ENCODE data around the gene MED17. TPM values are rescaled to one million over a fixed set of nuclear protein-coding genes. Genes with fewer than 3 reads are reported as not detected.

The MED17 gene
- polyA plus RNA-seq, 1 of the 3 experiments (the other 2 are of a cell fraction): 19.3 TPM

DNA sequence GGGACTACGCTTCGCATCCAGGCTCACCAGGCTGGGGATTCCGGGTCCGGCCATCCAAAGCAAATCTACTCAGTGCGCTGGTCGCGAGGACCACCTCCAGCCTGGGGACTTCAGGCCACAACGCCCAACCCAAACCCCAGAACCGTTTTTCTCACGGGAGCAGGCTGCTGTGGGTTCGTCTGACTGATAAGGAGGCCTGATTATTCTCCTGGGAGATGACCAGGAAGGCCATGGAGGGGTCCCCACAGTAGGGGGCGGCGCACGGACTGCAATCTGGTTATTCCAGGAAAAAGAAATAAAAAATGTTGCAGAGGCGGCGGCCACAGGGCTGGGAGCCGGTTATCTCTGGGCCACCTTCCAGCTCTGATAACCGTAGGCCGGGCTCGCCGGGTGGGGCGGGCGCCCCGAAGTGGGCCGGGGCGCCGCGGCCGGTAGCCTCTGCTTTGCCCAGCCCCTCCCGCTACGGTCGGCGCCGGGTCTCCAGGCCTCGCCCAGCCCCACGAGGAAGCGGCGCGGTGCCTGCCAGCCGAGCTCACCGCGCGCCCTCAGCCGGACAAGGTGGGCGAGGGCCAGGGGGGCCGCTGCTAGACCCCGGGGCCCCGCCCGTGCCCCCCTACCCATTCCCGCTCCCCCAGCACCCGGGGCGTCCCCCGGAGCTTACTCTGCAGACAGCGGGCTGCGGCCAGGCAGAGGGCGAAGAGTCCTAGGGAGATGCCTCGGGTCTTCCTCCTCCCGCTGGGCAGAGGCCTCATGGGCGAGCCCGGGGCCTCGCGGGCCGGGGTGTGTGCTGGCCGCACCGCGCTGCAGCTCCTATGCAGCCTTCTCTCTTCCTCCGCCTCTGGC, 65.9 kb downstream of the MED17 start:
- H3F3A ChIP-seq (replicated peaks; ENCODE audit: insufficient read depth): no peaks in the 10 kb centered on the region
- no peak for TF ChIP-seq TEAD4 (IDR thresholded peaks at IDR 0.05; ENCODE audit: borderline replicate concordance, insufficient read depth)
- TF ChIP-seq RAD21 (IDR thresholded peaks at IDR 0.05; ENCODE audit: low read length): peak; percentile 11; the same call in 1 of the 2 replicates
- peak; percentile 43 for TF ChIP-seq GATA2 (CRISPR knock-in tag; IDR thresholded peaks at IDR 0.05)
- H3K9me2 ChIP-seq: no peaks in the 10 kb centered on the region
- peak overlapping the region in 1 of 2 experiments; percentile 42 for H3K4me3 ChIP-seq (ENCODE audit: low read depth in 2 of 2, low read length in 1 of 2)
- no peaks in the 10 kb centered on the region for H3K9me3 ChIP-seq
- H3K79me2 ChIP-seq (ENCODE audit: insufficient read depth): no peaks in the 10 kb centered on the region
- H3K4me1 ChIP-seq (ENCODE audit: control insufficient read depth in 1 of 2, insufficient read depth in 2 of 2, low read depth in 1 of 2, low read length in 1 of 2): peaks cover 8 to 9% of the 10 kb centered on the region in 2 experiments; a peak in 2 of 4 replicates
- no peaks in the 10 kb centered on the region for H3K27me3 ChIP-seq (ENCODE audit: insufficient read depth)
- peak overlapping the region; percentile 71; the same call in 1 of the 2 replicates for H3K4me2 ChIP-seq
- peak; percentile 83 for DNase-seq
- peak overlapping the region in 1 of 2 experiments; percentile 5; a peak in 1 of 4 replicates for H3K27ac ChIP-seq (ENCODE audit: low read depth in 2 of 2, low read length in 1 of 2)
- no peaks in the 10 kb centered on the region for H3K36me3 ChIP-seq (replicated peaks in 1 of 2; ENCODE audit: control insufficient read depth in 1 of 2, insufficient read depth in 2 of 2, low read length in 1 of 2)
- ChIA-PET CTCF (interaction anchor here (0.6 to 1.2 kb wide), 4 partner anchors 8 to 58 kb away, joined by 3 read pairs; no protein-coding TSS in a partner anchor), POLR2A (interaction anchor here (0.6 to 1.2 kb wide), 4 partner anchors 66 to 327 kb away, joined by 3 to 4 read pairs (median 3); partner anchors contain the start of genes C11orf54, MED17, PANX1 and TAF1D)
- no peaks in the 10 kb centered on the region for H4K20me1 ChIP-seq (ENCODE audit: insufficient read depth)
- H2AFZ ChIP-seq (ENCODE audit: low read depth): peak overlapping the region; percentile 78; the same call in 1 of the 2 replicates
- peak overlapping the region; percentile 21; the same call in 1 of the 2 replicates for H3K9ac ChIP-seq
- WGBS (ENCODE audit: low lambda C conversion rate): 35% methylated on average over 27 of the region's 67 CpGs

DNA sequence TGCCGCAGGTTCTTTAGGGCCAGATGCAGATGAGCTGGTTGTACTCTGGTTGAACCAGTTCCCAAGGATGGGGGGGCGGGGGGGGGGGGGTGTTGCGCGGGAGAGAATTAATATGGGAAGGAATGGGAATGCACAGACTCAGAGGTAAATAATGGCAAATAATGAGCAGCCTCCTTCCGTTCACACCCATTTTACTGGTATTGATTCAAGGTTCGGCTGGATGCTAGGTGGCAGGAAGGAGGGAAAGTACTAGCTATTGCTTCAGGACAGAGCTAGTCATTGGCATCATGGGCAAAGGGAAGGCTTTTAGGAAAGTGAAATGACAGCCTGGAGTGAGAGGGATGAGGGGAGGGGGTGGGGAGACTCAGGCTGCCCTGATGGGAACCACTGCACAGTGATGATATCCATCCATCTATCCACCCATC, 66.5 kb downstream of the MED17 start, which contains the start of gene VSTM5:
Gene VSTM5 (minus strand): TSS at position 25 of the 425 bp plus-strand sequence. CDS start 116 bp downstream, outside the sequence.
- no peaks in the 10 kb centered on the region for H3K79me2 ChIP-seq (ENCODE audit: insufficient read depth)
- H3K4me3 ChIP-seq (ENCODE audit: low read depth in 2 of 2, low read length in 1 of 2): peak within 1 kb of the TSS in 1 of 2 experiments; percentile 42
- DNase-seq: no peak
- H3K9me2 ChIP-seq: no peaks in the 10 kb centered on the region
- H2AFZ ChIP-seq (ENCODE audit: low read depth): peak within 1 kb of the TSS; percentile 78; the same call in 1 of the 2 replicates
- peak within 1 kb of the TSS; percentile 21; the same call in 1 of the 2 replicates for H3K9ac ChIP-seq
- ChIA-PET CTCF (interaction anchor here (0.7 to 1.2 kb wide), 3 partner anchors 9 to 59 kb away, joined by 3 read pairs; no protein-coding TSS in a partner anchor), POLR2A (interaction anchor here (1.2 kb wide), 3 partner anchors 66 to 278 kb away, joined by 3 to 4 read pairs (median 3); partner anchors contain the start of genes C11orf54, MED17, PANX1 and TAF1D)
- H3K4me1 ChIP-seq (ENCODE audit: control insufficient read depth in 1 of 2, insufficient read depth in 2 of 2, low read depth in 1 of 2, low read length in 1 of 2): peaks cover 5 to 8% of the 10 kb centered on the region in 2 experiments; a peak in 2 of 4 replicates
- H4K20me1 ChIP-seq (ENCODE audit: insufficient read depth): no peaks in the 10 kb centered on the region
- H3K4me2 ChIP-seq: peak within 1 kb of the TSS; percentile 71; the same call in 1 of the 2 replicates
- TF ChIP-seq ELF1 (IDR thresholded peaks at IDR 0.05) (no peak), FOXM1 (IDR thresholded peaks at IDR 0.05; ENCODE audit: low read depth) (no peak)
- no peaks in the 10 kb centered on the region for H3K9me3 ChIP-seq
- no peaks in the 10 kb centered on the region for H3F3A ChIP-seq (replicated peaks; ENCODE audit: insufficient read depth)
- no peaks in the 10 kb centered on the region for H3K27me3 ChIP-seq (ENCODE audit: insufficient read depth)
- 34% methylated on average over 6 of the region's 6 CpGs for WGBS (ENCODE audit: low lambda C conversion rate)
- H3K36me3 ChIP-seq (replicated peaks in 1 of 2; ENCODE audit: control insufficient read depth in 1 of 2, insufficient read depth in 2 of 2, low read length in 1 of 2): no peaks in the 10 kb centered on the region
- H3K27ac ChIP-seq (ENCODE audit: low read depth in 2 of 2, low read length in 1 of 2): peak within 1 kb of the TSS in 1 of 2 experiments; percentile 5; a peak in 1 of 4 replicates

- Histone ChIP-seq H3K4me3 (ENCODE audit: low read depth in 2 of 2, low read length in 1 of 2) (no peak overlapping the region), H2AFZ (ENCODE audit: low read depth) (no peak overlapping the region), H3K4me1 (ENCODE audit: control insufficient read depth in 1 of 2, insufficient read depth in 2 of 2, low read depth in 1 of 2, low read length in 1 of 2) (peaks cover 0 to 5% of the 10 kb centered on the region in 2 experiments; a peak in 1 of 4 replicates), H3K27me3 (ENCODE audit: insufficient read depth) (no peaks in the 10 kb centered on the region), H3K9me2 (no peaks in the 10 kb centered on the region), H3K9ac (no peak overlapping the region), H3K36me3 (replicated peaks in 1 of 2; ENCODE audit: control insufficient read depth in 1 of 2, insufficient read depth in 2 of 2, low read length in 1 of 2) (no peaks in the 10 kb centered on the region), H3K4me2 (no peak overlapping the region), H4K20me1 (ENCODE audit: insufficient read depth) (no peaks in the 10 kb centered on the region), H3K9me3 (no peaks in the 10 kb centered on the region), H3F3A (replicated peaks; ENCODE audit: insufficient read depth) (no peaks in the 10 kb centered on the region), H3K79me2 (ENCODE audit: insufficient read depth) (no peaks in the 10 kb centered on the region), H3K27ac (ENCODE audit: low read depth in 2 of 2, low read length in 1 of 2) (no peak overlapping the region)
- ChIA-PET CTCF (no interaction called here), POLR2A (no interaction called here)
- WGBS (ENCODE audit: low lambda C conversion rate): 91% methylated on average over 5 of the region's 5 CpGs
- no peak for DNase-seq
- TF ChIP-seq TAF1 (IDR thresholded peaks at IDR 0.05; ENCODE audit: borderline replicate concordance, low read depth, low read length): no peak
- no peak for TF ChIP-seq EZH2phosphoT487 (IDR thresholded peaks at IDR 0.05; ENCODE audit: borderline replicate concordance, low read depth)
- TF ChIP-seq, protein P1, sequence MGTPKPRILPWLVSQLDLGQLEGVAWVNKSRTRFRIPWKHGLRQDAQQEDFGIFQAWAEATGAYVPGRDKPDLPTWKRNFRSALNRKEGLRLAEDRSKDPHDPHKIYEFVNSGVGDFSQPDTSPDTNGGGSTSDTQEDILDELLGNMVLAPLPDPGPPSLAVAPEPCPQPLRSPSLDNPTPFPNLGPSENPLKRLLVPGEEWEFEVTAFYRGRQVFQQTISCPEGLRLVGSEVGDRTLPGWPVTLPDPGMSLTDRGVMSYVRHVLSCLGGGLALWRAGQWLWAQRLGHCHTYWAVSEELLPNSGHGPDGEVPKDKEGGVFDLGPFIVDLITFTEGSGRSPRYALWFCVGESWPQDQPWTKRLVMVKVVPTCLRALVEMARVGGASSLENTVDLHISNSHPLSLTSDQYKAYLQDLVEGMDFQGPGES (IDR thresholded peaks at IDR 0.05; ENCODE audit: low read depth, low read length): no peak
- TF ChIP-seq CHD2 (IDR thresholded peaks at IDR 0.05; ENCODE audit: low read length, partially characterized antibody): no peak
- TF ChIP-seq JUND (IDR thresholded peaks at IDR 0.05): no peak
- TF ChIP-seq CTCF (IDR thresholded peaks at IDR 0.05): no peak
- no peak for TF ChIP-seq TCF12 (IDR thresholded peaks at IDR 0.05)
- TF ChIP-seq FOSL2 (IDR thresholded peaks at IDR 0.05; ENCODE audit: borderline replicate concordance, low read depth): no peak
- TF ChIP-seq SMC3 (IDR thresholded peaks at IDR 0.05; ENCODE audit: low read depth, low read length): no peak
- no peak for TF ChIP-seq FOXJ3 (CRISPR knock-in tag; IDR thresholded peaks at IDR 0.05)
- no peak for TF ChIP-seq RFX5 (IDR thresholded peaks at IDR 0.05; ENCODE audit: low read length)
- no peak for TF ChIP-seq NFIC (IDR thresholded peaks at IDR 0.05; ENCODE audit: borderline replicate concordance)
- no peak for TF ChIP-seq RAD21 (IDR thresholded peaks at IDR 0.05; ENCODE audit: low read length)
- TF ChIP-seq YY1 (IDR thresholded peaks at IDR 0.05; ENCODE audit: low read depth): no peak
Measured at GRCh38 chr11:93852242-93852641, 68.2 kb downstream of the MED17 start.
